GM19455 (cell line): ENCODE data around the gene TCEA2.
A peak's percentile ranks its signal among the peaks of the same experiment; 100 is the strongest.

ENCODE experiments used
- ATAC-seq: cut with Tn5 transposase; IDR thresholded peaks from one replicate; pipeline ENCODE4 v1.9.1; 2021; ENCODE audit not compliant: unreplicated experiment

Gene TCEA2

DNA sequence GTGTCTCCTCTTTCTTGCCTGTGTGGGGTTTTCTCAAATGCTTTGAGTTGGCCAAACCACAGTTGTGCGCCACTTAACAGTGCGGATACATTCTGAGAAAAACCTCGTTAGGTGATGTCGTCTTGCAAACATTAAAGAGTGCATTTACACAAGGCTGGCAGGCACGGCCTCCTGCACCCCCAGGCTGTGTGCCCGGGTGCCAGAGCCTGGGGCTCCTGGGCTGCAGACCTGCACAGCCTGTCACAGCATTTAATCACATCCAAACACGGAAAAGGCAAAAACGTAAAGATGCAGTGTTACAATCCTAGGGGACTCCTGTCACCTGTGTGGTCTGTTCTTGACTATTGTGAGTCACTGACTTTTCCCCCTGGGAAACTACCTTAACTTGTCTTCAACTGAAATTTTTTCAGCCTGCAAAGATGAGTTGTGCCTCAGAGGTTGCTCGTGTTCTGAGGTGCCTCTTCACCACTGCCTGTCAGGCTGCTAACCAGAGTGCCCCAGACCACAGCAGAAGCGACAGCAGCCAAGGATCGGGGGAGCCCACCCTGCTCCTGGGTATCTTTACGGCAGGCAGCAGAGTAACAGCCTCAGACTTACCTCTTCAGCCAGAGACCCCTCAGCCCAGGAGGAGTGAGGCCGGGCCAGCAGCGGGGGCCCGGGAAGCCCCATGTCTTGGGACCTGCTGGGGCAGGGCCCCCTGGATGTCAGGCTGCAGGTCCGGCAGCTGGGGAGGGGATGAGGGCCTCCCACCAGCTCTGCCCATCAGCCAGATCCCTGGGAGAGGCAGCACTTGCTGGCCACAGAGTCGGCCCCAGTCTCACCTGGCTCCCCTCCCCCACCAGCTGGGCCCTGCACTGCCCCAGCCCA is 27.7 kb upstream of the TCEA2 start:
- ATAC-seq: no peak

DNA sequence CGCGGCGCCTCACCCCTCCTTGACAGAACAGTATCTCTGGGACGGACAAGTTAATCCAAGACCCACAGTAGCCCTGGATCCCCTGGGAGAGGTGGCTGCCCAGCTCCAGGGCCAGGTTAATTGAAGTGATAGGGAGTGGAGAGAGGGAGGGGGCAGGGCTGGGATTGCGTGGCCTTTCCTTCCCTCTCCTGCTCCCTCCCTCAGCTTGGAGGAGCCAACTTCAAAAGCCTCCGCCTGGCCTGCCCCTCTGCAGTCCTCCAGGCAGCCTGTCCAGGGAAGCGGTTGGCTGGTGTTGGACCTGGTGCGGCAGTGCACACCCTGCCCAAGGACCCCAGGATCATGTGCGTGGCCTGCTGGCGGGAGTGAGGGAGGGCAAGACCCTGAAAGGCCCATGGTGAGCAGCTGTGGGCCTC is 27.1 kb upstream of the TCEA2 start, which contains the start of gene C20orf204:
TSS of gene C20orf204 (plus strand) at position 250 of the 413 bp plus-strand sequence. CDS start at position 392, 142 bp downstream.
- no peak for ATAC-seq

DNA sequence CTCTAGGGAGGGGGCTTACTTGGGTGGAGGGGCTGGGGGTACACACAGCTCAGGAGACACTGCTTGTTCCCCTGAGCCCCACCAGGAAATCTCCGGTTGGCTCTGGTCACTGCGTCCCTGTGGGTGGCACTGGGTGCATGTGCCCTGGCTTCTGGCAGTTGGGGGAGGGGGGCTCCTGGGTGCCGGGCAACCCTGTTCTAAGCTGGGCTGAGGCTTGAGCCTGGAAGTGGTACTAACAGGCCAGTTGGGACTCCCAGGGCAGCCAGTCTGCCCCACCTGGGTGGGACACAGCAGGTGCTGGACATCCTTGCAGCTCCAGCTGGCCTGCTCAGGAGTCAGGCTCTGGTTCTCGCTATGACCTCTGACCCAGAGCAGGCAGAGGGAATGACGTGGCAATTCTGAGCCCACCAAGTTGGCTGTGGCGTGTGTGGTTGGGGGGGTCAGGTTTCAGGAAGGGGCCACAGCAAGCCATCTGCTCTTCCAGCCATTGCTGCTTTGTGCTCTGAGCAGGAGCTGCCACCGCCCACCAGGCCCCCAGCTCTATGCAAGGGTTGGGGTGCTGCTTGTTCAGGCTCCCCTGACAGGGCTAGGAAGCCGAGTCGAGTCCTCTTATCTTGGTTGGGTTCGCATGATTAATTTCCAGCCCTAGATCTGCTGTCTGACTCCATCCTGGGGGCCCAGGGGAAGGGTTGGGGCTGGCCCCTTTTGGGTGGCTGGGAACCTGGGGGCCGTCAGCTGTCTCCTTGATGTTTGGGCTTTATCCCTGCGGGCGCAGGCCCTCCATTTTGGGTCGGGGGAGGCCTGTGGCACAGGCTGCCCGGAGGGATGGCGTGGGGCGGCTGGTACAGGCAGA is 26.4 kb upstream of the TCEA2 start:
- no peak for ATAC-seq

DNA sequence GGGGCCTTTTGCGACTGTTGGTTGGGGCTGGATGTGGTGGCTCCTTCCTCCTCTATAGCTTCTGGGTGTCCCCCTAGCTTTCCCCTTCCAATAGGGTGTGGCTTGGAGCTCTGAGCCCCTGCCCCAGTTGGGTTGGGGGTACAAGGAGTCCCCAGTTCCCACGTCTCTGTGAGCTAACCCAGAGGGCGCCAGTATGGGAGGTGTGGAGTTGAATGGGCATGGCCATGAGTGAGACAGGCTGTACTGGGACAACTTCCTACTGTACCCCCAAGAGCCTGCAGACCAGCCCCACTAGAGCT is 25.9 kb upstream of the TCEA2 start:
- ATAC-seq: no peak

DNA sequence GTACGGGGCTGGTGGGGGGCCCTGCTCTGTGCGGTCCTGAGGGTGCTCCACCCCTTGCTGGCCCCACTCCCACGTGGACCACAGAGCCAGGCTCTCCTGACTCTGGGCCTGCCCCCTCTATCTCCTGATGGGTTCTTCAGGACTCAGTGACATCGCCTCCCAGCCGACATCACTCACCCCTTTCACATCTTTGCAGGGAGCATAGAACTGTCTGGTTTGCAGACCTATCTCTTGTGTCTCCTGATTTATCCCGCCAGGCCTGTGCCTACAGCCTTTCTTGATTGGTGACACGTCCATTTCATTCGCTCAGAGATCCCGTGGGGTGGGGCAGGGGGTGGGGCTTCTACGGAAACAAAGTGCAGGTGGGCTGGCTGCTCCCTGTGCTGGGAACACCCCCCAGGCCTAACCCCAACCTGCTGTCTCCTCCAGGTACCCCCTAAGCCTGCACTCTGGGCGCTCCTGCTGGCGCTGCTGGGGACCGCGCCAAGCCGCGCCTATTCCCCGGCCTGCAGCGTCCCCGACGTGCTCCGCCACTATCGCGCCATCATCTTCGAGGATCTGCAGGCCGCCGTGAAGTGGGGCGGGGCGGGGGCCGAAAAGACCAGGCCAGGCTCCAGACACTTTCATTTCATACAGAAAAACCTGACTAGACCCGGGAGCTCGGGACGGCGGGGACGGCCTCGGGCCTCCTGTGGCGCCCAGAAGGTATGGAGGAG is 25.3 kb upstream of the TCEA2 start:
- no peak for ATAC-seq

DNA sequence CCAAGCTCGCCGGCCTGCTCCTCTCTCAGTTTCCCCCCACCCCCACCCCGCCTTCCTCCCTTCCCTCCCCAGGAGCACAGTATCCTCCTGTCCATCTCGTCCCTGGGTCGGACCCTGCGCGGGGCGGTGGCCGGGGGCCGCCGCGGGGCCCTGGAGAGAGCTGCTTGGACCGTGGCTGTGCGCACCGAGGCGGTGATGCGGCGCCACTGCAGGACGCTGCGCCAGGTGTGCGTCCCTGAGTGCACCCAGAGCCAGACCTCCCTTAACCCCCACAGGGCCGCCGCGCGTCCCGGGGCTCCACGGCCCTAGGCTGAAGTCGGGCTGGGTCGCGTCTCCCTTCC is 24.8 kb upstream of the TCEA2 start:
- peak; percentile 37 for ATAC-seq

DNA sequence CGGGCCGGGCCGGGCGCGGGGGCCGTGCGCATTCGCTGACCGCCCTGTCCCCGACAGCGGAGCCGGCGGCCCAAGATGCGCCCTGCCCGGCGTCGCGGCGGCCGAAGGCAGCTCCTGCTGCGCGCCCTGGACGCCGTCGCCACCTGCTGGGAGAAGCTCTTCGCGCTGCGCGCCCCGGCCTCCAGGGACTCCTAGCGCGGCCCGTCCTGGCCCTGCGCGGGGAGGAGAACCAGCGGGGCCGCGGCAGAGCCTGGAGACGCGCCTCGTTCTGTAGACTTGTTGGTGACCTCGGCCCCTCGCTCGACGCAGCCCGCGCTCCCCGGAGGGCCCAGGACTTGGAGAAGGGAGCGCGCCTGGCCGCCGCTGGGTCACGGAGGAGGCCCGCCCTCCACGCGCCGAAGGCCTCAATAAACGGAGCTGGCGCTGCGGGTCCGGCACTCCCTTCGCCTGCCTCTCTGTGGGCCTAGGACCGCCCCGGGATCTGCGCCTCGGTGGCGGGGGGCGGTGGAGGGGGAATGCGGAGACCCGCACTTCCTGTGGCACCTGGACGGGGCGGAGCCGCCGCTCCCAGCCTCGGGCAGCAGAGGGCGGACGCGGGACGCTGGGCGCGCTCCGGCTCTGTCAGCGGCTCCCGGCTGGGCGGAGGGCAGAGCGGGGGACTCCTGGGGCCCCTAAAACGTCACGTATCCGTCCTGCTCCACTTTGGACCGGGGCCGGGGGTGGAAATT is 24.3 kb upstream of the TCEA2 start:
- peak; percentile 45 for ATAC-seq

DNA sequence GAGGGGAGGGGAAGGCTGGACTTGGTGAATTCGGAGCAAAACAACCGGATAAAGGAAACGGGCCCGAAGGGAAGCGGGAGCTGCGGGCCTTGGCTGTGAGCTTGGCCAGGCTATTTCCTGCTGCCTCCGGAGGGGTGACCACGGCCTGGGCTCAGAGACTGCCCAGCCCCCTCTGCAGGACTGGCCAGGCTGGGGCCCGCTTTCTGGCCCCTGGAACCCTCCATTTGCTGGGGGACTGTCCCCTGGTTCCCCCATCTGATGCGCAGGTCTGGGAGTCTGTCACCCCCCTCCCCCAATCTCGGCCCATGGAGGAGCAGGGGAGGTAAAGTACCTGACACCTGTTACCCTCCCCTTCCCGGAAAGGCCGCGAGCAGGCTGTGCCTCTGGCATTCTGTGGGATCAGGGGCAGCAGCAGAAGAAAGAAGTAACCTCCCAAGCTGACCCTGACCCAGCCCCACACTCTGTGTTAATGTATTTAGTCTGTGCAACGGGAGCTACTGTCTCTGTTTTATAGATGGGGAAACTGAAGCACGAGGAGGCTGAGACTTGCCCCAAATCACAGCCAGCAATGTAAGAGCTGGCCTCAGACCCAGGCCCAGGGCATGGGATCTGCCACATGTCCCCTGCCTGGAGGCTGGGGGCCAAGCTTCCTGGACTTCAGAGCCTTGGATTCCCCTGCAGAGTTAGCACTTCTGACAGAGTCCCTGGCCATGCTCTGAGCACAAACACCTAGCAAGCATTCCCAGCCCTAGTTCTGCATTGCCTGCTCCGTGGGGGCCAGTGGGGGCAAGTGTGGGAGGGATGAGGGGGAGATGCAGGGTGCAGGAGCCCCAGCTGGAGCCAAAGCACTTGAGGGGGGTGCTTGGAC is 23.5 kb upstream of the TCEA2 start:
- no peak for ATAC-seq

DNA sequence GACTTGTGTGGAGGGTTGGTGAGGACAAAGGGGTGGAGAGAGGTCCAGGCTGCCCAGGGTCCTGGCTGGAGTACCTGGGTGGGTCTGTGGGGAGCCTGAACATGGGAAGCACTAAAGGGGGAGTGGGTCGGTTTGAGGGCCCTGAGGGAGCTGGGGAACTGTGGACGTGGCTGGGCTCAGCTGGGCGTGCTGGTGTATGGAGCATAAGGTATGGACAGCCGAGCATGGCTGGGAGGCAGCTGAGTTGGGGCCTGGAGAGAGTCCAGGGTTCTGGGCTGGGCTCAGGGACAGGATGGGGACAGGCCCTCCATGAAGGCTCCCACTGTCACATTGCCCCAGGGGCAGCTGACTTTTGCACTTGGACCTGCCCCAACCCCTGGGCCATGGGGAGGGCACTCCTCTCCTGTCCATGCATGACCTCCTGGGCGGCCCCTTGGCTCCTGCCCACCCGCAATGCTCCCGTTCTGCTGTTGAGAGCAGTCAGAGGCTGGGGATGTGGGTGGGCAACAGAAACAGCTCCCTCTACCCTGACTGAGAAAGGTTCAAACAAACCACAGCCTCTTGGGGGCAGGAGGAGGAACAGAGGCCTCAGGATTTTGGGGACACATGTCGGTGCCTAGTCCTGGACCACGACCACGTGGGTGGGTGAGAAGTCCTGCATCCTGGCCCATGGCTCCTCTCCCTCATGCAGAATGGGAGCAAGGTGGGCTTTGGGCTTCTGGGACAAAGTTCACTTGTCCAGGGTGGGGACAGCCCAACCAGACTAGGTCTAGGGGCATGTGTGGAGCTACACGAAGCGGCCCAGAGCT is 22.6 kb upstream of the TCEA2 start:
- no peak for ATAC-seq

DNA sequence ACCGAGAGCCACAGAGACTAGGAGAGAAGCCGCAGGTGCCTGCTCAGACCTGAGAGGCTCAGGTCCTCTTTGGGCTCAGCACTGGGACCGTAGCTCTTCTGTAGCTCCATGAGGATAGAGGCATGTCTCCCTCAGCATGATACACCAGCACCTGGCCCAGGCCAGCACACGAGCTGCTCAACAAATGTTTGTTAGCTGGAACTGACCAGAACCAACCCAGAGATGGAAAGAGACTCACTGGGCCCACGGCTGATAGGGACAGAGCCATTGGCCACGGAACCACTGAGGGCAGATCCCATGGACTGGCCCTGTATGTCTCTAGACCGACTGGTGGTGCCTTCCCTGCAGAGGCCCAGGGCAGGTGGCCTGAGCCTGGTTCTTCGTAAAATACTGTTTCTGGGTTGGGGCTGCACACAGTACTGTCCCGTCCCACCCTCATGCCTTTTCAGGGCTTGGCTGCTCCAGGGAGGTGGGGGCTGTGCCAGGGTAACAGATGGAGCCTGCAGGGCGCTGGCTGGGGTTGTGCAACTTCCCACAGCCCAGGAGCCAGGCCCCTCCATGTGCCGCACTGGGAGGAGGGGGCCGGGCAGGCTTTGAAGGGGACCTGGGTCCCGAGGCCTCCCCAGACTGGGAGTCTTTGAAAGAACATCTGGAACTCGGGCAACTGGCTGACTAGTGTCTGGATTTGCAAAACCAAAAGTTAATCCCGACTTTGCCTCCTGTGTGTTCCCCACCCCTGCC is 21.8 kb upstream of the TCEA2 start:
- ATAC-seq: no peak

DNA sequence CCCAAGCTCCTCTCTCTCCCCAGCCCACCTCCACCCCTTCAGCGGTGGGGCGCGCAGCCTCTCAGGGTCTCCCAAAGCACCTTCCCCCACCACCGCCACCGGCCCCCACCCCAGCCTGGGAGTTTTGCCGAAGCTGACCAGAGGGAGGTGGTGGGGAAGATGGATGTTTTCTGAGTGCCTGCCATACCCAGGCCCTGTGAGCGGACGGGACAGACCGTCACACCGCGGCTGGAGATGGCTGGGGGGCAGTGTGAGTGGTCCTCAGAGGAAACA is 21.3 kb upstream of the TCEA2 start:
- ATAC-seq: no peak

DNA sequence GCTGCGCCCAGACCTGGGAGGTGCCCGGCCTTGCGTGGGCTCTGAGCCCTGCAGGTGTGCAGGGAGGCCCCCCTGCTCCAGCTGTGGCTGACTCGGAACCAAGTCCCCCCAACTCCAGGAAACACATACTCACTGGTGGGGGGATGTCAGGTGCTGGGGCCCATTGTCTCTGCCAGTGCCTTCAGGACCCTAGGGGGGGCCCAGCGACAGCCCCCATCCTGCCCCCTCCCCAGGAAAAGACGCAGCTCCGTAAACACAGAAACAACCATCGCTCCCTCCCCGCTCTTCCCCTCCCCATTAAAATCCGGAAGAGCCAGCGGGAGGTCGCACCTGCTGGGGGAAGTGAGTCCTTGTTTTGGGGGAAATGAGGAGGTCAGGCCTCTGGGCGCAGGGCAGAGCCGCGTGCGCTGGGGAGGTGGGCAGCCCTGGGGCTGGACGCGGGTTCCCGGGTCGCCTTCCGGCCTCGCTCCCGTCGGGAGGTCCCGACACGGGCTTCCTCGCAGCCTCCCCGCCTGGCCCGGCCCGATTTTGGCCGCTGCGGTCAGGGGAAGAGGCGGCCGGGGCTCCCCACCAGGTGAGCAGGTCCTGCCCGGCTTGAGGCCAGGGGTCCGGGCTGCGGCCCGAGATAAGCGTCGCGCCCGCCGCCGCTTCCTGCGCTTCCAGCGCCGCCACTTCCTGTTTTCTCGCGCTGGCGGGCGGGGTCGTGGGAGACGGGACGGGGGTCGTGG is 20.8 kb upstream of the TCEA2 start:
- no peak for ATAC-seq

DNA sequence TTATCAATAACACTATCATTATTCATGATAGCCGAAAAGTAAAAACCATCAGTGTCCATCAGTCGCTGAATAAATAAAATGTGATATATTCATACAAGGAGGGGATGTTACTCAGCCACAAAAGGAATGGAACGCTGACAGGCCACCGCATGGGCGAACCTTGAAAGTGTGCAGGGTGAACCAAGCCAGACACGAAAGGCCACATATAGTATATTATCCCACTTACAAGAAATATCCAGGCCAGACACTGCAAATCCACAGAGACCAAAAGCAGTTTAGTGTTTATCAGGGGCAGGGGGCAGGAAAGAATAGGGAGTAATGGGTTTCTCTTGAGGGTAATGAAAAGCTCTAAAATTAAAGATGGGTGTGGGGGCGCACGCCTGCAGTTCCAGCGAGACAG is 19.2 kb upstream of the TCEA2 start:
- ATAC-seq: no peak

DNA sequence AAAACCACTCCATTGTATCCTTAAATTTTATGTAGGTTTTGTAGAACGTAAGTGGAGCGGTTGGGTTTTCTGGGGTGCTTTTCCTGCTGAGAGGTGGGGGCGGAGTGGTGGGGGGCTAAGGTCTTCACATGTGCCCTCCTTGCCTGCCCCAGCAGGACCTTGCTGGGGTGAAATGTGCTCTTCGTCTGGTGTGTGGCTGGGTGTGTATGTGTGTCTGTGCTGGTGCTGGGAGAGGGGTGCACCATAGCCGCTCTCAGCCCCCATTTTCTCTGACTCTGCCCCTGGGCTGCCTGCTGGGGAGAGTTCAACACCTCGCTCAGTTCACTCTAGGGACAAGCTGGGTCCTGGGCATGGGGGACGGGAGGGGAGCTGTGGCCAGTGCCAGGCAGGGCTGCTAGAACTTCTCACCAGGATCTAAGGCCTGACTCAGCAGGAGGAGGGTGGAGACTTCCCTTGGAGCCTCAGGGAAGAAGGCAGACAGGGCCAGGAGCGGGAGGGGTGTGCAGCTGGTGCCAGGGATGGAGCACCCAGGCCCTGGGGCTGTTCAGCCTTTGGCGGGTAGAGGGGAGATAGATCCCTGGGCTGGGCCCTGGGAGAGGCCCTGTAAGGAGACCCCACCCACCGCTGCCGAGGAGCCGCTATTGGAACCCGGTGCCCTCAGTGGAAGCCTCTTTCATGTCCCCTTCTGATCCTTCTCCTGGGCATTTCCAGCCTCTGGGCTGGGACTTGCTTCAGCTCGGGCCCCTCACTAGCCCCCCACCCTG is 18.3 kb upstream of the TCEA2 start:
- ATAC-seq: no peak

DNA sequence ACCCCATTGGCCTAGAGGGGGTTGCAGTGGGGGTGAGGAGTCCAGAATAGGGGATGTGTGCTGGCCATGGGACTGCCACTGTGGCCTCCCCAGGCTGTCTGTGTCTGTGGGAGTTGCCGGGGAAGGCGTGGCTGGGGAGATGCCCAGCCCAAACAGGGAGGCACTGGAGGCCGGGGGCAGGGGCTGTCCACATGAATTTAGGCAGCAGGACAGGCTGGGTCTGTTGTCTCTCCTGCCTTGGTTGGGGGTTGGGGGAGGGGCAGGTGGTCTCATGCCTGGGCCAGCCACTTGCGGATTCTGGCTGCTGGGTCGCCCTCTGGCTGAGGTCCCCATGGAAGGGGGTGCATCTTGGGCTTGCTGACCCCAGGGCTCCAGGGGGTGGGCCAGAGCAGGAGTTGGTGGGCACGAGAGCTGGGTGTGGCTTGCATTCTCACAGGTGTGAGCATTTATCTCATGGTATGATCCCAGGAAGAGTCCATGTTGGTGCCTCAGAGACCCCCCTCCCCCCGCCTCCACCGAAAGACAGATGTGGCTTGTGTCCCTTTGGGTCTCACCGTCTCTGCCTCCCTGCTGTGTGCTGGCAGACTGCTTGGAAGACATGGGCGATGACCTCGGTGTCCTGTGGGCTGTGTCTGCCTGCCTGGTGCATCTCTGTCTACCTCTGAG is 17.5 kb upstream of the TCEA2 start:
- no peak for ATAC-seq

DNA sequence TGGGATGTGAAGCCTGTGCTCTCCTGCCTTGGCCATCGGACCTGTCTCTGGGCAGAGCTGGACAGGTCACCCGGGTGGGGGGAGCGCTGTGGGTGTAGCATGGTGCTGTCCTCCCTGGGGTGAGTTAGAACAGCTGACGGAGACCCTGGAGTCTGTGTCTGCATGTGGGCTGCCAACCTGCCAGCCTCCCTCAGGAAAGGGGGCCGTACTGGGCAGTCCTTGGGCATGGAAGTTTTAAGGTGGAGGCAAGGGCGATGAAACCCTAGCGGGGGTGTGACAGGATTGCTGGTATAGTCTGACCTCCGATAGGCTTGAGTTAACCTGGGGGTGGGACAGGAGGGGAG is 16.0 kb upstream of the TCEA2 start:
- ATAC-seq: no peak

DNA sequence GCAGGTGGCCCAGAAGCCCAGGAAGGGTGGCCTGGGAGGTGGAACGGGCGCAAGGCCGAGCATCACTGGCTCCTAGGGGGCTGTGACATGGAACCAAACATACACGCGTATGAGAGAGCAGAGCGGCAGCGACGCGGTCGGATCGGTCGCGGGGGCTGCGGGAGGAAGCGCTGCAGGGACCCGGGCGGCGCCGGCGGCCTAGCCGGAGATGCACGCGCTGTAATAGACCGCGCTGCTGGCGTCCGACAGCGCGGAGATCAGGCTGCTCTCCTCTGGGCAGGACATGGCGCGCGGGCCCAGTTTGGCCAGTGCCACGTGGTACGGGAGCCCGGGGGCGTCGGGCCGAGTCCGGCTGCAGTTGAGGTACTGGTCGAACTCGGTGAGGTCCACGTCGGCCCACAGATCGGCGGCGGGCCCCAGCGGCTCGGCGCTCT is 15.0 kb upstream of the TCEA2 start:
- ATAC-seq: no peak
